DND-41 (cell line): ENCODE results near the gene PLVAP.
A peak's percentile ranks its signal among the peaks of the same experiment; 100 is the strongest.

Experiments used
- ATAC-seq: fragments of 200-7000 bp; cut with Tn5 transposase; 3 replicates; pipeline ENCODE4 v1.9.1; 2021; ENCODE audit warnings: low read depth; ENCODE audit not compliant: insufficient read depth
- DNase-seq: peaks from one replicate; pipeline ENCODE4 v3.0.0-alpha.2; 2020
- H2AFZ ChIP-seq: 2 replicates; pipeline ENCODE4 v1.6.0; 2012; ENCODE audit warnings: low read depth, low read length
- H3K27ac ChIP-seq: 2 replicates; pipeline ENCODE4 v1.5.1; 2012; ENCODE audit warnings: low read length, inconsistent platforms
- H3K27me3 ChIP-seq: fragments of 200-600 bp; sonication (generic); 2 replicates; pipeline ENCODE4 v1.6.0; 2012; ENCODE audit warnings: low read length, mild to moderate bottlenecking, inconsistent platforms; ENCODE audit not compliant: insufficient read depth, poor library complexity
- H3K36me3 ChIP-seq: 2 replicates; pipeline ENCODE4 v1.5.1; 2012; ENCODE audit warnings: low read length, inconsistent platforms; ENCODE audit not compliant: insufficient read depth
- H3K4me1 ChIP-seq: 2 replicates; pipeline ENCODE4 v1.5.1; 2012; ENCODE audit warnings: mild to moderate bottlenecking, low read length; ENCODE audit not compliant: insufficient read depth
- H3K4me2 ChIP-seq: 2 replicates; pipeline ENCODE4 v1.6.0; 2012; ENCODE audit warnings: mild to moderate bottlenecking, moderate library complexity, low read length, inconsistent platforms; ENCODE audit not compliant: insufficient read depth
- H3K4me3 ChIP-seq, 2 experiments: fragments of 200-600 bp in 1 of 2; shearing (Covaris generic) in 1 of 2; 2 replicates each; pipeline ENCODE4 v1.5.1; 2012 to 2016; ENCODE audit warnings: inconsistent platforms in 2 of 2, low read length in 2 of 2, mild to moderate bottlenecking in 2 of 2, low read depth in 1 of 2, moderate library complexity in 1 of 2
- H3K79me2 ChIP-seq: 2 replicates; pipeline ENCODE4 v1.6.0; 2012; ENCODE audit warnings: low read length, inconsistent platforms; ENCODE audit not compliant: insufficient read depth
- H3K9ac ChIP-seq: 2 replicates; pipeline ENCODE4 v1.6.0; 2012; ENCODE audit warnings: low read depth, mild to moderate bottlenecking, inconsistent platforms, low read length, moderate library complexity
- H3K9me3 ChIP-seq: 2 replicates; pipeline ENCODE4 v1.5.1; 2012; ENCODE audit warnings: low read length, moderate library complexity, mild to moderate bottlenecking, inconsistent platforms; ENCODE audit not compliant: insufficient read depth, severe bottlenecking
- H4K20me1 ChIP-seq: 2 replicates; pipeline ENCODE4 v1.6.0; 2012; ENCODE audit warnings: low read length; ENCODE audit not compliant: insufficient read depth
- CTCF ChIP-seq: IDR thresholded peaks from 2 replicates; pipeline ENCODE4 v1.5.1; 2012; ENCODE audit warnings: borderline replicate concordance, low read length, moderate library complexity, mild to moderate bottlenecking; ENCODE audit not compliant: poor library complexity, severe bottlenecking; ENCODE audit errors: extremely low read depth
- EZH2 ChIP-seq: IDR thresholded peaks from 3 replicates; pipeline ENCODE4 v1.6.1; 2012; ENCODE audit warnings: borderline replicate concordance, low read depth, mild to moderate bottlenecking, moderate library complexity, low read length, inconsistent platforms; ENCODE audit not compliant: severe bottlenecking

The PLVAP gene

GRCh38 chr19:17341386-17341785 is 35.8 kb downstream of the PLVAP start:
- peaks cover 6% of the 10 kb centered on the region; the same call in 1 of the 2 replicates for H4K20me1 ChIP-seq
- no peak overlapping the region for H3K27ac ChIP-seq
- H3K36me3 ChIP-seq = peaks cover 27% of the 10 kb centered on the region
- DNase-seq = no peak
- no peak overlapping the region for H3K4me2 ChIP-seq
- TF ChIP-seq EZH2 (no peak), CTCF (no peak)
- H3K27me3 ChIP-seq = no peaks in the 10 kb centered on the region
- no peak overlapping the region for H3K9ac ChIP-seq
- no peak overlapping the region for H3K4me3 ChIP-seq
- no peak for ATAC-seq
- H3K9me3 ChIP-seq = no peaks in the 10 kb centered on the region
- H3K4me1 ChIP-seq = peaks cover 24% of the 10 kb centered on the region
- H3K79me2 ChIP-seq = peaks cover 20% of the 10 kb centered on the region
- no peak overlapping the region for H2AFZ ChIP-seq

- DNase-seq (no peak), ATAC-seq (no peak)
- TF ChIP-seq CTCF = no peak
- TF ChIP-seq EZH2 = no peak
- Histone ChIP-seq H4K20me1 (peaks cover 6% of the 10 kb centered on the region; the same call in 1 of the 2 replicates), H3K27ac (no peak overlapping the region), H3K27me3 (no peaks in the 10 kb centered on the region), H2AFZ (no peak overlapping the region), H3K9me3 (no peaks in the 10 kb centered on the region), H3K9ac (no peak overlapping the region), H3K36me3 (peaks cover 27% of the 10 kb centered on the region), H3K4me2 (no peak overlapping the region), H3K4me3 (no peak overlapping the region), H3K79me2 (peaks cover 20% of the 10 kb centered on the region), H3K4me1 (peaks cover 24% of the 10 kb centered on the region)
Measured at GRCh38 chr19:17340871-17341357, 36.2 kb downstream of the PLVAP start.

GRCh38 chr19:17340302-17340870 is 36.8 kb downstream of the PLVAP start:
- Histone ChIP-seq H3K9ac (no peak overlapping the region), H3K4me3 (no peak overlapping the region), H3K4me1 (peaks cover 29% of the 10 kb centered on the region), H3K27me3 (no peaks in the 10 kb centered on the region), H4K20me1 (peaks cover 6% of the 10 kb centered on the region; the same call in 1 of the 2 replicates), H3K4me2 (no peak overlapping the region), H3K9me3 (no peaks in the 10 kb centered on the region), H3K27ac (no peak overlapping the region), H3K79me2 (peaks cover 20% of the 10 kb centered on the region), H2AFZ (no peak overlapping the region), H3K36me3 (peaks cover 27% of the 10 kb centered on the region)
- ATAC-seq = no peak
- DNase-seq = peak; percentile 31
- TF ChIP-seq EZH2 = no peak
- no peak for TF ChIP-seq CTCF
